GM19463 (cell line): Measurements from ENCODE around the gene SLU7.

ENCODE experiments used
- ATAC-seq: cut with Tn5 transposase; IDR thresholded peaks from one replicate; pipeline ENCODE4 v1.9.1; 2021; ENCODE audit warnings: mild to moderate bottlenecking, moderate library complexity; ENCODE audit not compliant: unreplicated experiment

The SLU7 gene

GRCh38 chr5:160369990-160370712 lies 48.7 kb downstream of the SLU7 start, which contains the start of gene C1QTNF2:
Gene C1QTNF2, minus strand, starts transcription at chr5:160370626. Its CDS starts 15,615 bp downstream, at chr5:160355011.
- peak; percentile 60 for ATAC-seq

- no peak for ATAC-seq
Observed at GRCh38 chr5:160367885-160368284, 51.0 kb downstream of the SLU7 start.

- no peak for ATAC-seq
Observed at GRCh38 chr5:160367261-160367660, 51.6 kb downstream of the SLU7 start.

- ATAC-seq = no peak
Observed at GRCh38 chr5:160366230-160366629, 52.7 kb downstream of the SLU7 start.

GRCh38 chr5:160363660-160364395 lies 55.1 kb downstream of the SLU7 start:
- no peak for ATAC-seq

GRCh38 chr5:160363211-160363610 lies 55.7 kb downstream of the SLU7 start:
- no peak for ATAC-seq

- no peak for ATAC-seq
Observed at GRCh38 chr5:160361624-160362228, 57.2 kb downstream of the SLU7 start.

- no peak for ATAC-seq
Observed at GRCh38 chr5:160360310-160360709, 58.6 kb downstream of the SLU7 start.

- ATAC-seq = no peak
Observed at GRCh38 chr5:160359816-160360215, 59.1 kb downstream of the SLU7 start.

- no peak for ATAC-seq
Observed at GRCh38 chr5:160359242-160359641, 59.6 kb downstream of the SLU7 start.

GRCh38 chr5:160357861-160358411 lies 60.9 kb downstream of the SLU7 start:
- no peak for ATAC-seq

- no peak for ATAC-seq
Observed at GRCh38 chr5:160357394-160357793, 61.5 kb downstream of the SLU7 start.

- no peak for ATAC-seq
Observed at GRCh38 chr5:160356550-160357347, 62.1 kb downstream of the SLU7 start.

GRCh38 chr5:160354666-160355065 lies 64.2 kb downstream of the SLU7 start:
- no peak for ATAC-seq

- no peak for ATAC-seq
Observed at GRCh38 chr5:160353379-160353778, 65.5 kb downstream of the SLU7 start.

- ATAC-seq = no peak
Observed at GRCh38 chr5:160352308-160352707, 66.6 kb downstream of the SLU7 start.
